ENCODE measurements around the gene FLT1. TPM values are rescaled to one million over a fixed set of nuclear protein-coding genes. Genes with fewer than 3 reads are reported as not detected.

The FLT1 gene
- total RNA-seq, 1 experiment from 2014 or later: not detected

DNA sequence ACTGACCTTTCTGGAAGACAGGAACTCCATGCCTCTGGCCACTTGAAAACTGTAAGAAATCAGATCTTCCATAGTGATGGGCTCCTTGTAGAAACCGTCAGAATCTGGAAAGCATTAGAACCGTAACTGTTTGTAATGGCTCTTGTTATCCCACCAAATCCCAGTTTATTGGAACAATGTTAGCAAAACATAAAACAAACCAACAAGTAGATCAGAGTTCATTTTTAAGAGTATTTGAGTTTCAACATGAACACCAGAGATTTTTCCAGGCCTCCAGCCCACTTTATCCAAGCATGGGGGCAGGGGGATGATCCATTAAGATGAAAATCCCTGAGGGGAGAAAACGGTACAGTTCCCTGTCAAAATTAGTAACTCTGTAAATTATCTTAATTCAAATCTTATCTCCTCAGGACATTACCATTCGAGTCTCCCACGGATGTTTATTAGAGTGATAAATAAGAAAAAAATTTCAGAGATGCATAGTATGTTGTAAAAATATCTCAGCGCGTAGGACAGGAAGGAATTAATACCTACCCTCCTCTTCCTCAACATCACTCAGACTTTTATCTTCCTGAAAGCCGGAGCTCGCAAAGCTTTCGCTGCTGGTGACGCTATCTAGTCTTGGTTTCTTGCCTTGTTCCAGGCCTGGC is 172.5 kb downstream of the FLT1 start:
- no peaks in the 10 kb centered on the region for H3K9me3 Mint-ChIP-seq (ENCODE audit: low read depth, unreplicated experiment)
- H3K4me3 Mint-ChIP-seq (ENCODE audit: low read depth, unreplicated experiment): no peak overlapping the region
- DNase-seq: no peak
- TF ChIP-seq, protein P1, sequence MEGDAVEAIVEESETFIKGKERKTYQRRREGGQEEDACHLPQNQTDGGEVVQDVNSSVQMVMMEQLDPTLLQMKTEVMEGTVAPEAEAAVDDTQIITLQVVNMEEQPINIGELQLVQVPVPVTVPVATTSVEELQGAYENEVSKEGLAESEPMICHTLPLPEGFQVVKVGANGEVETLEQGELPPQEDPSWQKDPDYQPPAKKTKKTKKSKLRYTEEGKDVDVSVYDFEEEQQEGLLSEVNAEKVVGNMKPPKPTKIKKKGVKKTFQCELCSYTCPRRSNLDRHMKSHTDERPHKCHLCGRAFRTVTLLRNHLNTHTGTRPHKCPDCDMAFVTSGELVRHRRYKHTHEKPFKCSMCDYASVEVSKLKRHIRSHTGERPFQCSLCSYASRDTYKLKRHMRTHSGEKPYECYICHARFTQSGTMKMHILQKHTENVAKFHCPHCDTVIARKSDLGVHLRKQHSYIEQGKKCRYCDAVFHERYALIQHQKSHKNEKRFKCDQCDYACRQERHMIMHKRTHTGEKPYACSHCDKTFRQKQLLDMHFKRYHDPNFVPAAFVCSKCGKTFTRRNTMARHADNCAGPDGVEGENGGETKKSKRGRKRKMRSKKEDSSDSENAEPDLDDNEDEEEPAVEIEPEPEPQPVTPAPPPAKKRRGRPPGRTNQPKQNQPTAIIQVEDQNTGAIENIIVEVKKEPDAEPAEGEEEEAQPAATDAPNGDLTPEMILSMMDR (IDR thresholded peaks at IDR 0.05; ENCODE audit: unreplicated experiment): no peak
- intact Hi-C loops (cut with micrococcal nuclease; ENCODE audit: unreplicated experiment): no loop called here
- H3K27ac Mint-ChIP-seq (ENCODE audit: unreplicated experiment): no peak overlapping the region
- no peaks in the 10 kb centered on the region for H3K4me1 Mint-ChIP-seq (ENCODE audit: low read depth, unreplicated experiment)
- no TSS peak for BruUV-seq (replicated peaks)
- CTCF ChIA-PET: interaction anchor here (1.1 kb wide), 1 partner anchor 185 kb away, joined by 3 read pairs; no protein-coding TSS in a partner anchor
- no peaks in the 10 kb centered on the region for H3K36me3 Mint-ChIP-seq (ENCODE audit: insufficient read depth, unreplicated experiment)
- H3K27me3 Mint-ChIP-seq (ENCODE audit: unreplicated experiment): no peaks in the 10 kb centered on the region

DNA sequence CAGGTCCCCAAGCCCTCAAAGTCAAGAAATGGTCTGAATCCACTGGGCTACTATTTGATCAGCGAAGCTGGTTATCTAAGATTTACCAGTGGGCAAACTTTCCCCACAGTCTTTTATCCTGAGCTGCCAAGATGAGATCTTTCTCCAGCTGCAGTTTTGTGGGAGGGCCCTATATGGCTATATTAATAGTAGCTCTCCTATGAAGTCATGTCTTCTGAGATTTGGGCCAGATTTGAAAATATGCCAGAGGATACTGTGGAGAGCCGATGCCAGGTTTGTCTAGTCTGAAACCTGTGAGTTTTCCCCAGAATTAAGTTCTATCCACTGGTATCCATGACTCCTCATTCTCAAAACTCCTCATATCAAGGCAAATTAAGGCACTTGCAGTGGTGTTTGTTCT is 173.2 kb downstream of the FLT1 start:
- BruUV-seq (replicated peaks): no TSS peak
- Mint-ChIP-seq H3K4me1 (ENCODE audit: low read depth, unreplicated experiment) (no peaks in the 10 kb centered on the region), H3K4me3 (ENCODE audit: low read depth, unreplicated experiment) (no peak overlapping the region), H3K9me3 (ENCODE audit: low read depth, unreplicated experiment) (no peaks in the 10 kb centered on the region), H3K27ac (ENCODE audit: unreplicated experiment) (no peak overlapping the region), H3K36me3 (ENCODE audit: insufficient read depth, unreplicated experiment) (no peaks in the 10 kb centered on the region), H3K27me3 (ENCODE audit: unreplicated experiment) (no peaks in the 10 kb centered on the region)
- intact Hi-C loops (cut with micrococcal nuclease; ENCODE audit: unreplicated experiment): no loop called here
- DNase-seq: no peak
- CTCF ChIA-PET: no interaction called here
- TF ChIP-seq, protein P1 (IDR thresholded peaks at IDR 0.05; ENCODE audit: unreplicated experiment): no peak

DNA sequence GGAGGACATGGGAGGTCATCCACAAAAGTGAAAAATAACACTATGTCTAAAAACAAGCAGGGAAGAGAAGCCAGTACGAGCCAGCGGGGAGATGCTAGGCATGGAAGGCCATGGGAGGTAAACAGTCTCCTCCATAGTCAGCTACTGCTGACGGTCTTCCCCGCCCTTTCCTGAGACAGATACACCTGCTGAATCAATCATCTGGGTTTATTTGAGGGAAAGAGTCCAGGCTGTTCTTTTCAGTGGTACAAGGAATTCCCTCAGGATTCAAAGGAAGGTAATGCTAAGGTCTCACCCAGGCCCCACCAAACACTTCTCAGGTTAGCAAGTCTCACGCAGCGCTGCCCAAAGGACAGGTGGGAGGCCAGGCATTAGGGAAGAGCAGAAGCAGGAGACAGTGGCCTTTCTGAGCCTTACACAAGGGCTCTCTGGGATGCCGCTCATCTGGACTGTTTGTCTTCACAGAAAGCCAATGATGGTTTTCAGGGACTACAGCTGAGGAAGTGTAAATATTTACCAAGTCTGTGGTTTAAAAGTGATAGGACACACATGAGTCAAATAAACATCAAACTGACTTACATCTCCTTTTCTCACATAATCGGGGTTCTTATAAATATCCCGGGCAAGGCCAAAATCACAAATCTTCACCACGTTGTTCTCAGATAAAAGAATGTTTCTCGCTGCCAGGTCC is 173.9 kb downstream of the FLT1 start:
- Mint-ChIP-seq H3K27ac (ENCODE audit: unreplicated experiment) (no peak overlapping the region), H3K27me3 (ENCODE audit: unreplicated experiment) (no peaks in the 10 kb centered on the region), H3K9me3 (ENCODE audit: low read depth, unreplicated experiment) (no peaks in the 10 kb centered on the region), H3K4me3 (ENCODE audit: low read depth, unreplicated experiment) (no peak overlapping the region), H3K4me1 (ENCODE audit: low read depth, unreplicated experiment) (no peaks in the 10 kb centered on the region), H3K36me3 (ENCODE audit: insufficient read depth, unreplicated experiment) (no peaks in the 10 kb centered on the region)
- DNase-seq: no peak
- CTCF ChIA-PET: no interaction called here
- intact Hi-C loops (cut with micrococcal nuclease; ENCODE audit: unreplicated experiment): no loop called here
- BruUV-seq (replicated peaks): no TSS peak
- TF ChIP-seq, protein P1 (IDR thresholded peaks at IDR 0.05; ENCODE audit: unreplicated experiment): no peak

DNA sequence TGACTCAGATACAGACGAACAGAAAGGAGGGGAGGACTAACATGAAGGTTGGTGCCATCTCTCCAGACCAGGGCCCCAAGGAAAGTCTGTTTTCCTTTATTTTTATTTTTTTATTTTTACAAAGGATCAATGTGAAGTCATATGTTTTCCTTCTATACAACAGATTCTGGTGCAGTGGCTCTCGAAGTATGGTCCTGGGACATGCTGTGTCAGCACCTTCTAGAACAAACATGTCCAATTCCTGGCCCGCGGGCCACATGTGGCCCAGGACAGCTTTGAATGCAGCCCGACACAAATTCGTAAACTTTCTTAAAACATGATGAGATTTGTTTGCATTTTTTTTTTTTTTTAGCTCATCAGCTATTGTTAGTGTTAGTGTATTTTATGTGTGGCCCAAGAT is 174.7 kb downstream of the FLT1 start:
- H3K27me3 Mint-ChIP-seq (ENCODE audit: unreplicated experiment): no peaks in the 10 kb centered on the region
- H3K9me3 Mint-ChIP-seq (ENCODE audit: low read depth, unreplicated experiment): no peaks in the 10 kb centered on the region
- DNase-seq: no peak
- intact Hi-C loops (cut with micrococcal nuclease; ENCODE audit: unreplicated experiment): no loop called here
- no TSS peak for BruUV-seq (replicated peaks)
- no peaks in the 10 kb centered on the region for H3K4me1 Mint-ChIP-seq (ENCODE audit: low read depth, unreplicated experiment)
- CTCF ChIA-PET: no interaction called here
- TF ChIP-seq, protein P1 (IDR thresholded peaks at IDR 0.05; ENCODE audit: unreplicated experiment): no peak
- H3K4me3 Mint-ChIP-seq (ENCODE audit: low read depth, unreplicated experiment): no peak overlapping the region
- no peak overlapping the region for H3K27ac Mint-ChIP-seq (ENCODE audit: unreplicated experiment)
- no peaks in the 10 kb centered on the region for H3K36me3 Mint-ChIP-seq (ENCODE audit: insufficient read depth, unreplicated experiment)

Measured in Calu3 (cell line).